ENCODE results near the gene FUZ.

The FUZ gene

GRCh38 chr19:49775742-49776370, 37.2 kb downstream of the FUZ start:
- Histone ChIP-seq H4K20me1 (ENCODE audit: insufficient read depth, low read length, poor library complexity, severe bottlenecking) (peaks cover 5% of the 10 kb centered on the region), H3K27me3 (ENCODE audit: insufficient read depth, low read length, poor library complexity, severe bottlenecking) (no peaks in the 10 kb centered on the region), H3K36me3 (ENCODE audit: insufficient read depth, low read length) (no peaks in the 10 kb centered on the region), H3K79me2 (ENCODE audit: insufficient read depth, low read length) (peaks cover 9% of the 10 kb centered on the region; the same call in 1 of the 2 replicates), H3K4me1 (ENCODE audit: insufficient read depth, low read length, poor library complexity, severe bottlenecking) (no peaks in the 10 kb centered on the region), H3K4me2 (ENCODE audit: low read depth, low read length, poor library complexity, severe bottlenecking) (no peak overlapping the region), H3K9ac (ENCODE audit: low read depth, low read length, poor library complexity, severe bottlenecking) (no peak overlapping the region), H3F3A (ENCODE audit: low read depth) (no peaks in the 10 kb centered on the region), H3K9me3 (ENCODE audit: insufficient read depth, low read depth, low read length) (no peaks in the 10 kb centered on the region), H2AFZ (ENCODE audit: low read length) (no peak overlapping the region), H3K9me2 (replicated peaks; ENCODE audit: low read depth, low read length) (no peaks in the 10 kb centered on the region), H3K4me3 (ENCODE audit: low read length, poor library complexity, severe bottlenecking) (no peak overlapping the region)
- no peak for TF ChIP-seq CTCF (conservative IDR thresholded peaks at IDR 0.05; ENCODE audit: low read length)
- TF ChIP-seq EZH2phosphoT487 (IDR thresholded peaks at IDR 0.05; ENCODE audit: borderline replicate concordance), result no peak

- peaks cover 17% of the 10 kb centered on the region; the same call in 1 of the 2 replicates for H3K79me2 ChIP-seq (ENCODE audit: insufficient read depth, low read length)
- no peak overlapping the region for H2AFZ ChIP-seq (ENCODE audit: low read length)
- no peak overlapping the region for H3K9ac ChIP-seq (ENCODE audit: low read depth, low read length, poor library complexity, severe bottlenecking)
These were observed 38.1 kb downstream of the FUZ start for GRCh38 chr19:49774969-49775368.

DNA sequence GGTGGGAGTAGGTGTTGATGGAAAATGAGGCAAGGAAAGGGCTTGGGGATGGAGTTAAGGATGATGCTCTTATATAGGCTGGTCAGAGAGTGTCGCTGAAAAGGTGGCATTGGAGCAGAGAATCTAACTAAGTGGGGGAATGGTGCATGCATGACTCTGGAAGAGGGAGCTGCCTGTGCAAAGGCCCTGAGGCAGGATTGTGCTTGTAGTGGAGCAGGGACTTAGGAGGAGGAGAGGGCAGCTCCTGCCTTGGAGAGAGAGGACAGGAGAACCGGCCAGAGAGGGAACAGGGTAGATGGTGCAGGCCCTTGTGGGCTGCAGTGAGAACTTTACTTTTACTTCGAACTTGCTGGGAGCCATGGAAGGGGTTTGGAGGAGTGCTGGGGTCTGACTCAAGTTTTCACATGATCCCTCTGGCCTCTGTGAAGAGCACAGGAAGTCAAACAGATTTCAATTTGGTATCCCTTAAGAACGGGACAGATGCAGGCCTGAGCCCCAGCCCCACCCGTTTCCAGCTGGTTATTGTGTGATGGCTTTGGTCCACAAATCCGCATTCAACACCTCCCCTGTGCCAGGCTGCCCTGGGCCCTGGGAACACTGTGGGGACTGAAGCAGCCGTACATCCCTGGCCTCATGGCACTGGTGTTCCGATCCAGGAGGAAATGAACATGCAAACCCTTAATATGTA, 39.3 kb downstream of the FUZ start:
- H3K27me3 ChIP-seq (ENCODE audit: insufficient read depth, low read length, poor library complexity, severe bottlenecking), result no peaks in the 10 kb centered on the region
- H3K79me2 ChIP-seq (ENCODE audit: insufficient read depth, low read length), result peaks cover 25% of the 10 kb centered on the region; the same call in 1 of the 2 replicates
- no peaks in the 10 kb centered on the region for H3F3A ChIP-seq (ENCODE audit: low read depth)
- H3K4me1 ChIP-seq (ENCODE audit: insufficient read depth, low read length, poor library complexity, severe bottlenecking), result no peaks in the 10 kb centered on the region
- no peaks in the 10 kb centered on the region for H3K36me3 ChIP-seq (ENCODE audit: insufficient read depth, low read length)
- H3K9me3 ChIP-seq (ENCODE audit: insufficient read depth, low read depth, low read length), result no peaks in the 10 kb centered on the region
- peaks cover 3% of the 10 kb centered on the region for H4K20me1 ChIP-seq (ENCODE audit: insufficient read depth, low read length, poor library complexity, severe bottlenecking)
- no peak for TF ChIP-seq EZH2phosphoT487 (IDR thresholded peaks at IDR 0.05; ENCODE audit: borderline replicate concordance)
- TF ChIP-seq CTCF (conservative IDR thresholded peaks at IDR 0.05; ENCODE audit: low read length), result no peak
- H3K4me2 ChIP-seq (ENCODE audit: low read depth, low read length, poor library complexity, severe bottlenecking), result no peak overlapping the region
- H3K4me3 ChIP-seq (ENCODE audit: low read length, poor library complexity, severe bottlenecking), result no peak overlapping the region
- H3K9ac ChIP-seq (ENCODE audit: low read depth, low read length, poor library complexity, severe bottlenecking), result no peak overlapping the region
- no peaks in the 10 kb centered on the region for H3K9me2 ChIP-seq (replicated peaks; ENCODE audit: low read depth, low read length)
- no peak overlapping the region for H2AFZ ChIP-seq (ENCODE audit: low read length)

More at GRCh38 chr19:49774969-49775368, 38.1 kb downstream of the FUZ start:
- Histone ChIP-seq H3F3A (ENCODE audit: low read depth) (no peaks in the 10 kb centered on the region), H3K9me3 (ENCODE audit: insufficient read depth, low read depth, low read length) (no peaks in the 10 kb centered on the region), H3K27me3 (ENCODE audit: insufficient read depth, low read length, poor library complexity, severe bottlenecking) (no peaks in the 10 kb centered on the region), H3K4me2 (ENCODE audit: low read depth, low read length, poor library complexity, severe bottlenecking) (no peak overlapping the region), H3K4me3 (ENCODE audit: low read length, poor library complexity, severe bottlenecking) (no peak overlapping the region), H3K4me1 (ENCODE audit: insufficient read depth, low read length, poor library complexity, severe bottlenecking) (no peaks in the 10 kb centered on the region), H3K36me3 (ENCODE audit: insufficient read depth, low read length) (no peaks in the 10 kb centered on the region), H3K9me2 (replicated peaks; ENCODE audit: low read depth, low read length) (no peaks in the 10 kb centered on the region), H4K20me1 (ENCODE audit: insufficient read depth, low read length, poor library complexity, severe bottlenecking) (peaks cover 3% of the 10 kb centered on the region)
- TF ChIP-seq EZH2phosphoT487 (IDR thresholded peaks at IDR 0.05; ENCODE audit: borderline replicate concordance) (no peak), CTCF (conservative IDR thresholded peaks at IDR 0.05; ENCODE audit: low read length) (no peak)

Measured in Loucy (cell line).